HG03103 (cell line): ENCODE measurements around the gene CNTNAP4.

Experiments
- ATAC-seq: cut with Tn5 transposase; IDR thresholded peaks from one replicate; pipeline ENCODE4 v1.9.1; 2021; ENCODE audit warnings: low read depth; ENCODE audit not compliant: unreplicated experiment

CNTNAP4 gene

GRCh38 chr16:76276745-76277438 is at the start of gene CNTNAP4:
Gene CNTNAP4, plus strand, starts transcription at chr16:76277401. Its CDS starts 262 bp downstream, at chr16:76277663.
- no peak for ATAC-seq

- ATAC-seq: no peak
Measured at GRCh38 chr16:76228546-76229146, 48.6 kb upstream of the CNTNAP4 start.

GRCh38 chr16:76232704-76233103 is 44.5 kb upstream of the CNTNAP4 start:
- no peak for ATAC-seq

GRCh38 chr16:76235025-76235424 is 42.2 kb upstream of the CNTNAP4 start:
- no peak for ATAC-seq

- ATAC-seq: no peak
Measured at GRCh38 chr16:76235426-76235825, 41.8 kb upstream of the CNTNAP4 start.

GRCh38 chr16:76237471-76237870 is 39.7 kb upstream of the CNTNAP4 start:
- ATAC-seq: no peak

- ATAC-seq: no peak
Measured at GRCh38 chr16:76241755-76242154, 35.4 kb upstream of the CNTNAP4 start.

GRCh38 chr16:76243620-76244019 is 33.6 kb upstream of the CNTNAP4 start:
- ATAC-seq: no peak

- ATAC-seq: no peak
Measured at GRCh38 chr16:76246587-76246986, 30.6 kb upstream of the CNTNAP4 start.

- peak; percentile 89 for ATAC-seq
Measured at GRCh38 chr16:76265434-76266045, 11.7 kb upstream of the CNTNAP4 start.

- ATAC-seq: no peak
Measured at GRCh38 chr16:76268824-76269223, 8.4 kb upstream of the CNTNAP4 start.

GRCh38 chr16:76277460-76278030 is 344 bp downstream of the CNTNAP4 start:
- no peak for ATAC-seq

GRCh38 chr16:76278086-76278485 is 885 bp downstream of the CNTNAP4 start:
- ATAC-seq: no peak

- no peak for ATAC-seq
Measured at GRCh38 chr16:76278980-76279379, 1.8 kb downstream of the CNTNAP4 start.

- no peak for ATAC-seq
Measured at GRCh38 chr16:76280421-76281215, 3.4 kb downstream of the CNTNAP4 start.

- no peak for ATAC-seq
Measured at GRCh38 chr16:76287466-76287865, 10.3 kb downstream of the CNTNAP4 start.

- ATAC-seq: no peak
Measured at GRCh38 chr16:76292218-76292617, 15.0 kb downstream of the CNTNAP4 start.

- no peak for ATAC-seq
Measured at GRCh38 chr16:76293980-76294379, 16.8 kb downstream of the CNTNAP4 start.

GRCh38 chr16:76294396-76295214 is 17.4 kb downstream of the CNTNAP4 start:
- ATAC-seq: no peak

GRCh38 chr16:76297941-76298340 is 20.7 kb downstream of the CNTNAP4 start:
- ATAC-seq: no peak
